ENCODE results near the gene SHD.
"Not testable (repeated sequence)": the region's sequence is repeated elsewhere in the genome, so short reads cannot be mapped to it uniquely, and the experiment has no call there.

SHD gene

GRCh38 chr19:4326837-4327251 lies 47.8 kb downstream of the SHD start:
- H2AFZ ChIP-seq, result no peak overlapping the region
- no peak overlapping the region for H3K9ac ChIP-seq
- H3K36me3 ChIP-seq (ENCODE audit: control insufficient read depth, insufficient read depth, low read length), result no peaks in the 10 kb centered on the region
- H3K4me3 ChIP-seq (ENCODE audit: low read depth, low read length), result no peak overlapping the region
- H3K27ac ChIP-seq, result no peak overlapping the region
- no peak overlapping the region for H3K4me2 ChIP-seq (ENCODE audit: low read length)
- H3K79me2 ChIP-seq, result no peaks in the 10 kb centered on the region
- TF ChIP-seq CTCF (IDR thresholded peaks at IDR 0.05), result no peak
- H3K4me1 ChIP-seq, result no peaks in the 10 kb centered on the region
- H3K27me3 ChIP-seq (ENCODE audit: control insufficient read depth, insufficient read depth, low read length), result no peaks in the 10 kb centered on the region
- H3K9me3 ChIP-seq (ENCODE audit: control insufficient read depth, low read length), result no peaks in the 10 kb centered on the region

GRCh38 chr19:4327252-4327876 lies 48.3 kb downstream of the SHD start:
- Histone ChIP-seq H3K9me3 (ENCODE audit: control insufficient read depth, low read length) (no peaks in the 10 kb centered on the region), H3K4me1 (no peaks in the 10 kb centered on the region), H3K9ac (no peak overlapping the region), H3K27me3 (ENCODE audit: control insufficient read depth, insufficient read depth, low read length) (no peaks in the 10 kb centered on the region), H3K27ac (no peak overlapping the region), H3K4me3 (ENCODE audit: low read depth, low read length) (peak overlapping the region; percentile 62), H2AFZ (peak overlapping the region; percentile 70), H3K79me2 (no peaks in the 10 kb centered on the region), H3K36me3 (ENCODE audit: control insufficient read depth, insufficient read depth, low read length) (no peaks in the 10 kb centered on the region), H3K4me2 (ENCODE audit: low read length) (peak overlapping the region; percentile 74)
- no peak for TF ChIP-seq CTCF (IDR thresholded peaks at IDR 0.05)

- Histone ChIP-seq H3K27me3 (ENCODE audit: control insufficient read depth, insufficient read depth, low read length) (no peaks in the 10 kb centered on the region), H3K9me3 (ENCODE audit: control insufficient read depth, low read length) (no peaks in the 10 kb centered on the region), H2AFZ (peak overlapping the region; percentile 70), H3K4me3 (ENCODE audit: low read depth, low read length) (peak overlapping the region; percentile 62), H3K79me2 (no peaks in the 10 kb centered on the region), H3K4me2 (ENCODE audit: low read length) (peak overlapping the region; percentile 74), H3K36me3 (ENCODE audit: control insufficient read depth, insufficient read depth, low read length) (no peaks in the 10 kb centered on the region), H3K9ac (no peak overlapping the region), H3K4me1 (no peaks in the 10 kb centered on the region), H3K27ac (no peak overlapping the region)
- TF ChIP-seq CTCF (IDR thresholded peaks at IDR 0.05), result no peak
Observed at GRCh38 chr19:4327877-4328242, 48.8 kb downstream of the SHD start.

GRCh38 chr19:4328243-4328990 lies 49.4 kb downstream of the SHD start:
- no peak for TF ChIP-seq CTCF (IDR thresholded peaks at IDR 0.05)
- H3K27ac ChIP-seq, result no peak overlapping the region

GRCh38 chr19:4328991-4329681 lies 50.1 kb downstream of the SHD start:
- Histone ChIP-seq H3K4me3 (ENCODE audit: low read depth, low read length) (peak overlapping the region; percentile 29), H2AFZ (peak overlapping the region; percentile 68), H3K4me2 (ENCODE audit: low read length) (peak overlapping the region; percentile 78)
- H3K27ac ChIP-seq; H3K4me1 ChIP-seq; H3K9ac ChIP-seq; H3K36me3 ChIP-seq (ENCODE audit: control insufficient read depth, insufficient read depth, low read length); H3K79me2 ChIP-seq; H3K27me3 ChIP-seq (ENCODE audit: control insufficient read depth, insufficient read depth, low read length); H3K9me3 ChIP-seq (ENCODE audit: control insufficient read depth, low read length): not testable (repeated sequence)

More at GRCh38 chr19:4328243-4328990, 49.4 kb downstream of the SHD start:
- H3K27me3 ChIP-seq (ENCODE audit: control insufficient read depth, insufficient read depth, low read length), result no peaks in the 10 kb centered on the region
- no peaks in the 10 kb centered on the region for H3K36me3 ChIP-seq (ENCODE audit: control insufficient read depth, insufficient read depth, low read length)
- H3K4me3 ChIP-seq (ENCODE audit: low read depth, low read length), result peak overlapping the region; percentile 62
- peak overlapping the region; percentile 68 for H2AFZ ChIP-seq
- H3K9ac ChIP-seq, result no peak overlapping the region
- H3K9me3 ChIP-seq (ENCODE audit: control insufficient read depth, low read length), result no peaks in the 10 kb centered on the region
- no peaks in the 10 kb centered on the region for H3K4me1 ChIP-seq
- H3K4me2 ChIP-seq (ENCODE audit: low read length), result peak overlapping the region; percentile 78
- no peaks in the 10 kb centered on the region for H3K79me2 ChIP-seq
